CD4-positive, alpha-beta T cell treated with Interleukin-6 at 100 ng/mL for 8 hours (primary cell): ENCODE results near the gene IPO4.
A peak's percentile ranks its signal among the peaks of the same experiment; 100 is the strongest.
"Not testable (repeated sequence)": the region's sequence is repeated elsewhere in the genome, so short reads cannot be mapped to it uniquely, and the experiment has no call there.

Experiments
- DNase-seq: peaks from one replicate; pipeline ENCODE4 v3.0.0-alpha.2; 2020; ENCODE audit warnings: mixed read lengths, low spot score

The IPO4 gene

GRCh38 chr14:24188251-24189058 is at the start of gene IPO4:
Gene IPO4 (minus strand): TSS chr14:24188816. CDS start chr14:24188787, 29 bp downstream.
- DNase-seq, result peak; percentile 97

GRCh38 chr14:24238123-24238522 is 49.5 kb upstream of the IPO4 start:
- DNase-seq, result no peak

- no peak for DNase-seq
Observed at GRCh38 chr14:24237463-24237955, 48.9 kb upstream of the IPO4 start.

GRCh38 chr14:24236689-24237462 is 48.3 kb upstream of the IPO4 start:
- no peak for DNase-seq

GRCh38 chr14:24235804-24236688 is 47.4 kb upstream of the IPO4 start:
- no peak for DNase-seq

- DNase-seq, result no peak
Observed at GRCh38 chr14:24234095-24235005, 45.7 kb upstream of the IPO4 start.

GRCh38 chr14:24233538-24233866 is 44.9 kb upstream of the IPO4 start:
- no peak for DNase-seq

- DNase-seq, result no peak
Observed at GRCh38 chr14:24232645-24233537, 44.3 kb upstream of the IPO4 start, which contains the start of gene GMPR2. Gene GMPR2 (plus strand): TSS chr14:24232929. CDS start chr14:24233254, 325 bp downstream.

GRCh38 chr14:24232121-24232644 is 43.6 kb upstream of the IPO4 start, which contains the start of gene NEDD8:
Gene NEDD8 (minus strand): TSS chr14:24232367. CDS start chr14:24232267, 100 bp downstream.
- DNase-seq, result peak; percentile 87

GRCh38 chr14:24231263-24232120 is 42.9 kb upstream of the IPO4 start:
- no peak for DNase-seq

- no peak for DNase-seq
Observed at GRCh38 chr14:24228902-24229301, 40.3 kb upstream of the IPO4 start.

- no peak for DNase-seq
Observed at GRCh38 chr14:24226473-24226872, 37.9 kb upstream of the IPO4 start.

GRCh38 chr14:24224618-24225071 is 36.0 kb upstream of the IPO4 start:
- no peak for DNase-seq

- not testable (repeated sequence) for DNase-seq
Observed at GRCh38 chr14:24222987-24223386, 34.4 kb upstream of the IPO4 start.

GRCh38 chr14:24219521-24219920 is 30.9 kb upstream of the IPO4 start:
- DNase-seq, result no peak

GRCh38 chr14:24219080-24219479 is 30.5 kb upstream of the IPO4 start:
- no peak for DNase-seq

- not testable (repeated sequence) for DNase-seq
Observed at GRCh38 chr14:24216876-24217275, 28.3 kb upstream of the IPO4 start.

GRCh38 chr14:24216345-24216699 is 27.7 kb upstream of the IPO4 start:
- DNase-seq, result no peak
